ENCODE measurements around the gene CFAP299. TPM values are rescaled to one million over a fixed set of nuclear protein-coding genes. Genes with fewer than 3 reads are reported as not detected.

CFAP299 gene
- total and polyA plus RNA-seq, 5 donors = not detected

- Histone ChIP-seq H3K4me1 (ENCODE audit: control insufficient read depth, insufficient read depth, low read length) (no peaks in the 10 kb centered on the region), H3K9me3 (ENCODE audit: control insufficient read depth, low read length) (no peaks in the 10 kb centered on the region), H3K4me3 (ENCODE audit: low read length) (no peak overlapping the region), H3K27me3 (ENCODE audit: control insufficient read depth, insufficient read depth) (no peaks in the 10 kb centered on the region), H3K27ac (ENCODE audit: low read length) (no peak overlapping the region)
- DNase-seq = no peak
- peak in 1 of 2 donors; percentile 29 for ATAC-seq
- 3% methylated on average over 2 of the region's 2 CpGs for WGBS
- intact Hi-C loops (cut with DNase I) = loop anchor here in 2 of 4 donors (5.0 to 10.0 kb wide), 2 partner anchors 625 to 628 kb away; no protein-coding TSS in a partner anchor
Observed at GRCh38 chr4:80989921-80990544, 654.5 kb downstream of the CFAP299 start.

GRCh38 chr4:80990851-80991250 is 655.3 kb downstream of the CFAP299 start:
- intact Hi-C loops (cut with DNase I) = loop anchor here in 1 of 4 donors (5.0 kb wide), 1 partner anchor 629 kb away; no protein-coding TSS in a partner anchor
- DNase-seq (no peak), ATAC-seq (no peak)
- Histone ChIP-seq H3K27me3 (ENCODE audit: control insufficient read depth, insufficient read depth) (no peaks in the 10 kb centered on the region), H3K27ac (ENCODE audit: low read length) (no peak overlapping the region), H3K4me1 (ENCODE audit: control insufficient read depth, insufficient read depth, low read length) (no peaks in the 10 kb centered on the region), H3K9me3 (ENCODE audit: control insufficient read depth, low read length) (no peaks in the 10 kb centered on the region), H3K4me3 (ENCODE audit: low read length) (no peak overlapping the region)
- WGBS = 49% methylated on average over 2 of the region's 2 CpGs

- H3K4me1 ChIP-seq (ENCODE audit: control insufficient read depth, insufficient read depth, low read length) = no peaks in the 10 kb centered on the region
- no peaks in the 10 kb centered on the region for H3K9me3 ChIP-seq (ENCODE audit: control insufficient read depth, low read length)
- no peaks in the 10 kb centered on the region for H3K27me3 ChIP-seq (ENCODE audit: control insufficient read depth, insufficient read depth)
- no peak overlapping the region for H3K4me3 ChIP-seq (ENCODE audit: low read length)
- intact Hi-C loops (cut with DNase I) = no loop called here
- DNase-seq (no peak), ATAC-seq (no peak)
- 68% methylated on average over 3 of the region's 3 CpGs for WGBS
- H3K27ac ChIP-seq (ENCODE audit: low read length) = no peak overlapping the region
Observed at GRCh38 chr4:80999943-81000342, 664.4 kb downstream of the CFAP299 start.

GRCh38 chr4:81003597-81004111 is 668.1 kb downstream of the CFAP299 start:
- no peaks in the 10 kb centered on the region for H3K4me1 ChIP-seq (ENCODE audit: control insufficient read depth, insufficient read depth, low read length)
- H3K4me3 ChIP-seq (ENCODE audit: low read length) = no peak overlapping the region
- intact Hi-C loops (cut with DNase I) = no loop called here
- H3K9me3 ChIP-seq (ENCODE audit: control insufficient read depth, low read length) = no peaks in the 10 kb centered on the region
- H3K27ac ChIP-seq (ENCODE audit: low read length) = no peak overlapping the region
- H3K27me3 ChIP-seq (ENCODE audit: control insufficient read depth, insufficient read depth) = no peaks in the 10 kb centered on the region
- DNase-seq (no peak), ATAC-seq (no peak)
- 22% methylated on average over 2 of the region's 2 CpGs for WGBS

GRCh38 chr4:81007417-81007816 is 671.9 kb downstream of the CFAP299 start:
- 84% methylated on average over 2 of the region's 2 CpGs for WGBS
- intact Hi-C loops (cut with DNase I) = no loop called here

More at GRCh38 chr4:81007417-81007816, 671.9 kb downstream of the CFAP299 start:
- Histone ChIP-seq H3K4me3 (ENCODE audit: low read length) (no peak overlapping the region), H3K4me1 (ENCODE audit: control insufficient read depth, insufficient read depth, low read length) (no peaks in the 10 kb centered on the region), H3K27me3 (ENCODE audit: control insufficient read depth, insufficient read depth) (no peaks in the 10 kb centered on the region), H3K27ac (ENCODE audit: low read length) (no peak overlapping the region), H3K9me3 (ENCODE audit: control insufficient read depth, low read length) (no peaks in the 10 kb centered on the region)
- no peak for ATAC-seq
- no peak for DNase-seq

Other genes with a start within 250 kb of the CFAP299 start
- gene PRDM8, start 138.2 kb upstream of the CFAP299 start, total RNA-seq = 1 to 10 TPM in 2 of 4 donors, under 1 TPM in 2; 0.63 to 1.3 (median 0.98) TPM
- gene PRDM8, start 138.2 kb upstream of the CFAP299 start, polyA plus RNA-seq = 0.75 TPM
- gene FGF5, start 69.1 kb upstream of the CFAP299 start, total RNA-seq = not detected
- not detected for gene FGF5, start 69.1 kb upstream of the CFAP299 start, polyA plus RNA-seq